Jurkat, Clone E6-1 (cell line): Measurements from ENCODE around the gene CCDC134.
"Not testable (repeated sequence)": the region's sequence is repeated elsewhere in the genome, so short reads cannot be mapped to it uniquely, and the experiment has no call there.

Experiments
- DNase-seq: peaks from one replicate; pipeline ENCODE4 v3.0.0-alpha.2; 2011; ENCODE audit warnings: low read depth, low spot score
- H3K4me3 ChIP-seq: 2 replicates; pipeline ENCODE4 v1.5.1; 2011; ENCODE audit warnings: mild to moderate bottlenecking, low read length, control low read depth, moderate library complexity

Gene CCDC134

DNA sequence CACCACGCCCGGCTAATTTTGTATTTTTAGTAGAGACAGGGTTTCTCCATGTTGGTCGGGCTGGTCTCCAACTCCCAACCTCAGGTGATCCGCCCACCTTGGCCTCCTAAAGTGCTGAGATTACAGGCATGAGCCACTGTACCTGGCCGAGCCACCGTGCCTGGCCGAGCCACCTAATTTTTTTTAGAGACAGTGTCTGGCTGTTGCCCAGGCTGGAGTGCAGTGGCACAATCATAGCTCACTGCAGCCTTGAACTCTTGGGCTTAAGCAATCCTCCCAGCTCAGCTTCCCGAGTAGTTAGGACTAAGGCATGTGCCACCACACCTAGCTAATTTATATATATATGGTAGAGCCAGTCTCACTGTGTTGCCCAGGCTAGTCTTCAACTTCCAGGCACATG, 35.0 kb downstream of the CCDC134 start:
- H3K4me3 ChIP-seq, DNase-seq: not testable (repeated sequence)

DNA sequence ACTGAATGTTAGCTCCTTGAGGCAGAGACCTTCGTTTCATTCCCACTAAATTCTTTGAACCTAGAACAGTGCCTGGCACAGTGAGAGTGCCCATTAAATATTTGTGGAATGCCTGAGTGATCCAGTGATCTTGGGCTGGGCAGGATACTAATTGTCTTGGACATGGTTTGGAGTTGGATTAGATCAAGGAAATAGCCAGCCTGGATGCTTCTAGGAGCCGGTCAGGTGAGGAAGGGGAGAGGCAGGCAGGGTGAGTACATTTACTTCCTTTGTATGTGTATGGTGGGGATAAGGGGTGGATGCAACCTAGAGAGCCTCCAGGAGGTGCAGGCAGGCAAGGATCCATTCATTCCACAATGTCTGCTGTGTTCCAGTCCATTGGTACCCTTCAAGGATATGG, 36.1 kb downstream of the CCDC134 start:
- no peak overlapping the region for H3K4me3 ChIP-seq
- no peak for DNase-seq

DNA sequence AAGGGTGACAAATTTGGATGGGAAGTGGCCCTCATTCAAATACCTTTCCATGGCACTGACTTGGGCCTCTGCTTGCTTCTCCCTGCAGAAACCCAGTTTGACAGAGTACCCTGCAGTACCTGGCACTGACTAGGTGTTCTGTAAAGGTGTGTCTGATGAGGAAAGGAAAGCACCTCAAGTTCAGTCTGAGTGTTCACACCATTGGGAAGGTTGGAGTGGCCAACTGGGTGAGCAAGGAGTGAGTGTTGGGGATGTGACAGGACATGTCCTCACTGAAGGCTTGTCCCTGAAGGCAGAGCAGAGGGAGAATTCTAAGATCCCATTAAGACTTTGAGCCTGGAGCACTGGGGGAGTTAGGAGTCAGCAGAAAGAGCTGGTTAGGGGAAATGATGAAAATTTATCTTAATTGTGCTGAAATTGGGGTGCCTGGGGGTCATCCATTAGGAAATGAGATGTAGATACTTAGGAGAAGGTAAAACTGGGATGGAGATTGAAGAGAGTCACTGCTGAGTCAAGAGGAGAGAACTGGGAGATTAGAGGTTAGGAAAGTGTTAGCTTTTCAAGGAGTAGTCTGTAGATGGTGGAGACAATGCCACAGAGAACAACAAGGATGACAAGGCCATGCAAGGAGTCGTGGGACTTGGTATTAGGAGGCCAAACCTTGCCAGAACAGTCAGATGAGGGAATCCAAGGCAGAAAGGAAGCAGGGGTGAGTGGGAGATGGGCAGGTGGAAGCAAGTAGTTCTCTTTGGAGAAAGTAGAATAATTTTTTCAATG, 38.6 kb downstream of the CCDC134 start:
- no peak for DNase-seq
- no peak overlapping the region for H3K4me3 ChIP-seq

DNA sequence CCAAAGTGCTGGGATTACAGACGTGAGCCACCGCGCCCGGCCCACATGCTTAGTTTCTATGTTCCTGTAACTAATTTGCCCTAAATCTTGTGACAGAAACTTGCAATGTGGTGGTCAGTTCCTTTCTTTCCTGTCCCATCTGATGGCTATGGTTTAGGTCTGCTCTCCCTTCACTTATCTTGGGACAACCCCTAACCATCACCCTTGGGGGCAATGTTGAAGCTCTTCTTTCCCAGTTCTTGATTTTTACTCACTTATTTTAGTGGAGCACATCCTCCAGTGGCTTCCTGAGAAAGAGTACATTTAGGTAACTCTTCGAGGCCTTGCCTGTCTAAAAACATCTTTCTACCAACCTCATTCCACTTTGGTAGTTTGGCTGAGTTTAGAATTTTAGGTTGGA, 39.7 kb downstream of the CCDC134 start:
- H3K4me3 ChIP-seq, result no peak overlapping the region

DNA sequence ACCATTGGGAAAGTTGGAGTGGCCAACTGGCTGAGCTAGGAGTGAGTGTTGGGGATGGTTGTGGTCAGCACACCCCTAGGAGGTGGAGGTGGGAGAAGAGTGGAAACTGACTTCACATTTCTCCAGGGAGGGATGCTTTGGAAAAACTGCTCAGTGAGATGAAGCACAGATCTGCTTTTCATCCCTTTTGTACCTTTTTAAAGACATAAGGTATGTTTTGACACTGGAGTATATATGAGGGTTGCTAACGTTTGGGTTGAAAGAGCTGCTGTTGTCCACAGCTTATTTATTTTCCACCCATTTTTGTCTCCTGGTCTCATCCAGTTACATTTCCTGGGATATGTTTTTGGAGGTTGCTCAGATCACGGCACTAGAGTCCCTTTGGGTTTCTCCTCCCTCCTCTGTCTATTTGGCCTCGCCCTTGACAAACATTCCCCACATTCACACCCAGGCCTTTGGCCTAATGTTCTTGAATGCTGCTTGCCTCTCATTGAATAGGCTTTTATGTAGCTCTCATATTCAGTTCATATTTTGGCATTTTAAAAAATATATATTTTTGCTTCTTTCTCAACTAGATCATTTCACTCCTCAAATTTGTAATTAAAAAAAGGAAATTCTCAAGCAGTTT, 40.7 kb downstream of the CCDC134 start:
- no peak for DNase-seq
- no peak overlapping the region for H3K4me3 ChIP-seq

More for the DNA sequence above, 39.7 kb downstream of the CCDC134 start:
- DNase-seq, result no peak

DNA sequence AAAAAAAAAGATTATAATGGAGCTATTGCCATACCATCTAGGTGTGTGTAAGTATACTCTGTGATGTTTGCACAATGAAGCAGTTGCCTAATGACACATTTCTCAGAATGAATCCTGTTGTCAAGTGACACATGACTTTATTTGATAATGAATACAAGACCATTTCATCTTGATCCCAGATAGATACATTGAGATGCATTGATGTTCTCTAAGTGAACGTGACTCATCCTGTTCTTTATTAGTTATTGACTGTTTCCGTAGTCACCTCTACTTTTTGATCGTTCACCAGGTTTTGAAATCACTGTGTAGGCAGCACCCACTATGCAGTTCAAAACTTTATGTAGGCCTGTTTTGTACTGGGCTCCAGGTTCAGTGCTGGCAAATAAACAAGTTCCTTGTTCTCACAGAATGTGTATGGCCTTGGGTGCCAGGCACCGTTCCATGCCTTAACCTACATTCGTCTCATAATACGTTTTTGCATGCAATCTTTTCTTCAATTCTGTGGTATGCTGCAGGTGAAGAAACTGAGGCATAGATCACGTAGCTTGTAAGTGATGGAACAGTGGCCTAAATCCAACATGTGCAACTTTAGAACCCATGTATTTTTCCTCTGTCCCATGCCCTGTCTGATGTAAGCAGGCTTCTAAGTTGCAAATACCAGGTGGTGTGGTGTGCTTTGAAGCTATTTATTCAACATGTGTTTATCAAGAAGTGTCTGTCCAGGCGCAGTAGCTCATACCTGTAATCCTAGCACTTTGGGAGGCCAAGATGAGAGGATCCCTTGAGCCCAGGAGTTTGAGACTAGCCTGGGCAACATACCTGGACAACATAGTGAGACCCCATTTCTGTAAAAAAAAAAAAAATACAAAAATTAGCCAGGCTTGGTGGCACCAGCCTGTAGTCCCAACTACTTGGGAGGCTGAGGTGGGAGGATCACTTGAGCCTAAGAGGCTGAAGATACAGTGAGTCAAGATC, 42.8 kb downstream of the CCDC134 start:
- no peak for DNase-seq
- H3K4me3 ChIP-seq, result no peak overlapping the region

DNA sequence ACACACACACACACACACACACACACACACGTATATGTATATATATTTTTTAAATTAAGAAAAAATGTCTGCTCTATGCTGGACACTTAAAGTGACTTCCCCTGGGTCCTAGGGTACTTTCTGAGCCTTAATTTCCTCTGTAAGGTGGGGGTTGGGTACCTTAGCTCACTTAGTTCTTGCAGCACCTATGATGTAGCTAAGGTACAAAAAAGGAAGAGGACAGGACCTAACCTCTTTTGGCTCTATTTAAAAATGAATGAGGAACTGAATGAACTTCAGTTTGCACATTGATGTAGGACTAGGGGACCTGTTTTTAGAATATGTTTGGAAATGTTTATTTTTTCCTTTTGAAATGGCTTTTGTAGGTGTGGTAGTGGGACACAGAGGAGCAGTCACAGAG, 43.6 kb downstream of the CCDC134 start:
- no peak for DNase-seq
- no peak overlapping the region for H3K4me3 ChIP-seq

DNA sequence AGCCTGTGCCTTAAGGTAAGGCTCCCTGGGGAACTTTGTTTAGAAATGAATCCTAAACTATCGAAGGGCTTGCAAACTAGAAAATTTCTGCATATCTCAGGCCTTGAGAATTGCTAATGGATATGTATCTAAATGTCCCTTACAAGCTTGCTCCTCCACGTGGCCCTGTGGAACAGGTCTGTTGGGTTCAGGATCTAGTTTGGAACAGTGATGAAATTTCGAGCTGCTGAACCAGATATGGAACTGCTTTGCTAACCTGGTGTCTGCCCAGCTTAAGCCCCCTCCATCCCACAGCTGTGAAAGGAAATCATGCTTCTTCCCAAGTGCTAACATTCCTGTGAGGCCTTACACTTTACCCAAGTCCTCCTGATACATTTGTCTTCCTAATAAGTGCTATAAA, 44.0 kb downstream of the CCDC134 start:
- H3K4me3 ChIP-seq, result no peak overlapping the region
- no peak for DNase-seq

DNA sequence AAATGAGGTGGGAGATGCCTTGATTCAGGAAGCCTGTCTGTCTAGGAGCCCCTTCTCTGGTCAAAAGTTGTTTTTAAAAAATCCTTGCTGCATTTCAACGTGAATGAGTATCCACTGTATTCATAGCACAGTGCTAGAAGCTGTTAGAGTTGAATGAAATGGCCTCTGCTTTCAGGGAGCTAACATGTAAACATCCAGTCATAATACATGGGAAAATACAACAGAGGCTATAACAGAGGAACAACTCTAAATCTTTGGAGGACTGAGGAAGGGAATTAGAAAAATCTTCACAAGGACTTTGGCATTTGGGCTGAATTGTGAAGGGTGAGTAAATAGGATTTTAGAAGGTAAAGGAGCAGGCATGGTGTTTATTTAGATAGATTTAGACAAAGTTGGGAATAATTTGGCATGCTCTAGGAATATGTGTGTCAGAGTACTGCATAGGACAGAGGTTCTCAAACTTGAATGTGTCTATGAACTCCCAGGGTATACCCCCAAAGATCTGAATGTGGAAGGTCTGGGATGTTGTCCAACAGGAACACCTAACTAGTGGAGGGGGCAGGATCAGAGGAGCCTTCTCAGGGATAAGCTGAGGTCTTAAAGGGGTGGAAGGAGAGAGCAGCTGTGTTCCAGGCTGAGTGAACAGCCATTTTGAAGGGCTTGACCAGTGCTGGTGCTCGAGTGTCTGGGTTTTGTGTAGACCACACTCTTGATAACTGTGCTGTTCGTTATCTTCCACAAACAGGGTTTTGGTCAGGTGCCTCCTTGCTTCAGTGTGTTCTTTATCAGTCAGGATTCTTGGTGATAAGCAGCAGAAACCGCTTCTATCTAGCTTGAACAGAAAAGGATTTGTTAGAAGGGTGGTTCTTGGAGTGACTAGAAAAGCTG, 45.1 kb downstream of the CCDC134 start:
- no peak overlapping the region for H3K4me3 ChIP-seq
- no peak for DNase-seq

DNA sequence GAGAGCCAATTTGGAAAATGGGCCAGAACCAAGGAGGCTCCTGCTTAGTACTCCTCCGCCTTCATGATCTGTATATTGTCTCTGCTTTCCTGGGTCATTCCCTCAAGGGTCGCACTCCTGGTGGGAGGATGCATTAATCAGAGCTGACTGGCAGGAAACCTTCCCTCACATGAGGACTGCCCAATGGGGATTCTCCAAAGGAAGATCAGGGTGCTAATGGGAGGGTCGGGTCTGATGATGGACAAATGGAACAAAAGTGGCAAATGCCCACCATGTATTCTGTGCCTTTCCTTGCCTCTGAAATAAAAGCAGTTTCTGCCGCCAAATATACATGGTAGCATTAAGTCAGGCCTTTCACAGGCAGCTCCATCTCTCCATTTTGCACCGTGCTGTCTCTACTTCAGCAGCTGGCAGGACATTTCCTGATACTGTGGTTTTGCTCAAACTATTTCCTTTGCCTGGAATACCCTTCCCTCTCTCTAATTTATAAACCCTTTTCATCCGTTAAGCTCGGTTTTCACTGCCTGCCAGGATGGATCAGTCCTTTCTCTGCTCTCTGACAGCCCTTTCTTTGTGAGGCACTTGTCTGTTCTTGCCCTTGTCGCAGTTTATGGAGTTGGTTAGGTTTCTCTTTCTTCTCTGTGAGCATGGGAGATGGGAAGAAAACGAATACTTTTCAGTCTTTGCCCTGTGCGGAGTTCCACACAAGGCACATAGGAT, 45.9 kb downstream of the CCDC134 start:
- no peak overlapping the region for H3K4me3 ChIP-seq
- no peak for DNase-seq

DNA sequence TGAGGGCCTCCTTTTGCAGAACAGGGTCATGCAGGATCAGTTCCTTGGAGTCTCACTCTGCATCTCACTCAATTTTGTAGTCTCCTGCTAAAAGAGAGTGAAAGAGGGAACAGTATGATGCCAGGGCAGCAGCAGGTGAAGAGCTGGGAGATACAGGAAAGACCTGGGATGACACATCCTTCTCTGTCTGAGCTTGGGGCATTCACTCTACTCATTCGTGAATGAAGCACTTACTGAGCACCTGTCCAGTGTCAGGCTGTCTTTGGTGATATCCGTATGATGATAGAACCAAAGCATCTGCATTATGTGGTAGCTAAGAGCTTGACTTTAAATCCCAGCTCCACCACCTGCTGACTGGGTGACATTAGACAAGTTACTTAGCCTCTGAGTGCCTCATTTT, 46.8 kb downstream of the CCDC134 start:
- no peak for DNase-seq
- no peak overlapping the region for H3K4me3 ChIP-seq

DNA sequence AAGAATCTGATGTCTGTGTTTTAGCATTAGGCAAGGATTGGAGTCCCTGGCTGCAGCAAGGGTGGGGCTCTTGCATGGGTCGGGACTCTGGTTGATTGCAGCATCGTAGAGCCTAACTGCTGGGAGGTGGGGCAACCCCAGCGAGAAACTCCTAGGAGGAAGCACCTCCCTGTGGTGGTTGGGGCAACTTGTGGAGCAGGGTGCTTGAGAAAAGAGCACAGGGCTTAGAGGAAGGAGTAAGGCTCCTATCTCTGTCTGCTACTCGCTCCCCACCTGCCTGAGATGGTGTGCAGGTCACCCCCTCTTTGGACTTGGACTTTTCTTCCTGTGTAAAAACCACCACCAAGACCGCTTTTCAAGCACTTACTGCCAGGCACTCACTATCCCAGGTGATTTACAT, 48.0 kb downstream of the CCDC134 start:
- no peak overlapping the region for H3K4me3 ChIP-seq
- DNase-seq, result no peak

DNA sequence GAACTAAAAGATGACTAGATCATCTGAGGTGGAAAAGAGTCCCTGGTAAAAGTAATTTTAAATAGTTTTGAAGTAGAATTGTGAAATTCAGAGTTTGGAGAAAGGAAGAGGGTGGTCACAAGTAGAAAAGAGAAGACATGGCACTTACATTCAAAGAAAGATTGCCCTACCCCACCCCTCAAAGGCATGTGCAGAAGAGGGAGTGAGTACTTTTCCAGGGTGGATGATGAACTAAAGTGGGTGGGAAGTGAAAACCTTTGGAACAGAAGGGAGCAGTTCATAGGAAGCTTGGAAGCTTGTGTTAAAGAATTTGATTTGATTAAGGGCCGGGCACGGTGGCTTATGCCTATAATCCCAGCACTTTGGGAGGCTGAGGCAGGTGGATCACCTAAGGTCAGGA, 56.0 kb downstream of the CCDC134 start:
- no peak for DNase-seq
- no peak overlapping the region for H3K4me3 ChIP-seq

DNA sequence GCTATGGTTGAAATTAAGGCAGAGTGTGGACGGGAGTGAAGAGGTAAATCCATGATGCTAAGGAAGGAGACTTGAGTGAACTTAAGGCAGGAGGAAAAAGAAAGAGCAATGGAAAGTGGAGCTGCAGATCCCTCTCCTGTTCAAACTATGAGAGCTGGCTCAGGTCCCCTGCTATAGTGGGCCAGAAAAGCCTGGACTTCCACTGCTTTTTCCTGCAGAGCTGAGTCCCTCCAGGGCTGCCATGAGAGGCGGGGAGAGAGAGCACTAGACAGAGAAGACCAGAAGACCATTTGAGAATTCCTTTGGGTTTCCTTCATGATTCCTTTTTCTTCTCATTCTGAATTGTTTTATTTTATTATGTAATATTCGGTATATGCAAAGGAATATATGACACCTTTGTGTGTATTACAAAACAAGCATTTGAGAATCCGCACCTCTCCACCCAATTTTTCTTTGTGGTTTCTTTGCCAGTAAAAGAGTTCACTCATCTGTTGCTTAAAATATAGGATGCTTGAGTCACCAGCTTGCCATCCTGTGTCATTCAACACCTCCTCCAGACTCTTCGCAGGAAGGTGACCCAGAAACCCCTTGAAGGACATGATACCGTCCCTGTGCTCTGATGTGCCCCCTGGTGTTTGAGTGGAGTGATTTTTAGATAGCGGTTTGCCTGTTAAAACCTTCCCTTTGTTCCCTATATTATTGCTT, 56.8 kb downstream of the CCDC134 start:
- peak; percentile 87 for DNase-seq
- no peak overlapping the region for H3K4me3 ChIP-seq

DNA sequence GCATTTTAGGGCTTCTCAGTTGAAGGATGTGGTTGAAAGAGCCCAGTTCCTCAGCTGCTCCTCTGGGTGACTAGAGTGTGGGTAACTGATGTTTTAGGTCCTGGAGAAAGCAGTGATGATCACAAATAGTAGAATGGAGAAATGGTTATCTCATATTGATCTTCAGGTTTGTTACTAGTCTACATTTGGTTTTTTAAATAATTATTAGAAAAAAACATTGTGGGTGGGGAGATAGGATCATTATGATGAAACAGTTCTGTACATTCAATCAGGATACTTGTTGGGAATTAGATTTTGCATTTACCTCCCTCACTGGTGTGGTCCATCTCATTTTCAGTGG, 57.4 kb downstream of the CCDC134 start:
- DNase-seq, result no peak
- H3K4me3 ChIP-seq, result no peak overlapping the region

DNA sequence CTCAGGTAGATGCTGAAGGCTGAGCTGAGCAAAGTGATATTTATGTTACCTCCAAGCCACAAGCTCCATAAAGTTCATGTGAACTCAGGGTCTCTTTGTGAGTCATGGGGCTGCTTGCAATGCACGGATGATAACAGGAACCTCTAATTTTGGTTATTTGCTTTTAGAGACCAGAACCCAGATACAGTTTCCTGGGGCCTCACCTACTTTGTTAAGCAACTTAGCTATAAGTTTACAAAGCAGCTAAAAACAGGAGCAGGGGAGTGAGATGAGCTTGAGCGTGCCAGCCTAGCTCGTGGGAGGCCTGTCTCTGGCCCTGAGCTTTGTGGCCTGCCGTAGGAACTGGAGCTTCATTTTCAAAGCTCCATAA, 61.7 kb downstream of the CCDC134 start:
- no peak overlapping the region for H3K4me3 ChIP-seq
- no peak for DNase-seq

DNA sequence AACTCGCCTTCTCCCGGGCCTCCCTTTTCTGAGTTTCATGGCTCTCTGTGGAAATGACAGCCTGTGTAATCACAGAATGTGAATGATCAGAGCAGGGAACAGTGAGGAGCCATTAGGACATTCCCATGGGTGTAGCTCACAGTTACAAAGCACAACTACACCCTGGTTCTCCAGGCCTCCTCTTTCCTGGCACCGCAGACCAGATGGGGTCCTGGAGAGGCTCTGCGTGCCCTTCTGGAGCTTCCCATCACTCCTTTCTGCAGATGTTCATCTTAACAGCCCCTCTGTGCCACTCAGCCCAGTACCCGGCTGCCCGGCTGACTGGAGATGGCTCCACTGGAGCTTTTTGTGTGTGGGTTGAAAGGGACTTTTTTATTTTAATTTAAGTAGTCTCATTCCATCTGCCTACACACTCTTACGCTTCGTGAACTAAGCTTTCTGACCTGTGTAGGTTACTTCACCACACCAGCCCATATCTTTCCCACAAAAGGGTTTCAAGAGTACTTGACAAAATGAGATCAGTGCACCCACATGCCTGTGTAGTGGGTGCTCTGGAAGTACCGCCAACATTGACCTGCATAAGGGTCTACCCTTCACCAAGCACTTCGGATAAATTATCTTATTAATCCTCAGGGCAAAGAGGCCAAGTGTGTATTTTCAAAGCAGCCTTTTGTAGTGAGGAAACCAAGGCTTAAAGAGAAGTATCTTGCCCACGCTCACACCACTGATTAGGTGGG, 62.2 kb downstream of the CCDC134 start:
- DNase-seq, result no peak

More for the DNA sequence above, 62.2 kb downstream of the CCDC134 start:
- H3K4me3 ChIP-seq, result no peak overlapping the region
